ENCODE measurements around the gene SLC25A3.
"Not testable (repeated sequence)": the region's sequence is repeated elsewhere in the genome, so short reads cannot be mapped to it uniquely, and the experiment has no call there.

SLC25A3 gene

DNA sequence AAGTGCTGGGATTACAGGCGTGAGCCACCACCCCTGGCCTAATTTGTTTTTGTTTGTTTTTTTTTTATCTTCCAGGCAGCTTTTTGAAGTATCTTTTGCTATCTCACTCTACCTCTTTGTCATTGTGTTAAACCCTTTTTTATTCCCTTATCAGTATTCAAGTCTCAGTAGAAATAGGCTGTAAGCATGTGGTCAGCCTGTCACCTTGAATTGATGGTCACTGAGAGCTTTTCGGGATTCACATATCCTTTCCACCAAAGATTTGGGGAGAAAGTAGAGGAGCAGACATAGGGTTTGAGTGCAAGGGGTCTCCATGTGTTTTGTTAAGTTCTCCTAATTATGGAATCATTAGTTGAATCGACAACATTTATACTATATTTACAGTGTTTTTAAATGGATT is 41.7 kb upstream of the SLC25A3 start:
- Histone ChIP-seq H3K4me1 (no peaks in the 10 kb centered on the region), H3K36me3 (ENCODE audit: control insufficient read depth, insufficient read depth, low read length) (no peaks in the 10 kb centered on the region), H2AFZ (no peak overlapping the region), H3K79me2 (no peaks in the 10 kb centered on the region), H3K27me3 (ENCODE audit: control insufficient read depth, insufficient read depth, low read length) (no peaks in the 10 kb centered on the region), H3K9me3 (ENCODE audit: control insufficient read depth, low read length) (no peaks in the 10 kb centered on the region), H3K27ac (no peak overlapping the region), H3K4me3 (ENCODE audit: low read depth, low read length) (no peak overlapping the region), H3K4me2 (ENCODE audit: low read length) (no peak overlapping the region), H3K9ac (no peak overlapping the region)
- TF ChIP-seq, protein P1, sequence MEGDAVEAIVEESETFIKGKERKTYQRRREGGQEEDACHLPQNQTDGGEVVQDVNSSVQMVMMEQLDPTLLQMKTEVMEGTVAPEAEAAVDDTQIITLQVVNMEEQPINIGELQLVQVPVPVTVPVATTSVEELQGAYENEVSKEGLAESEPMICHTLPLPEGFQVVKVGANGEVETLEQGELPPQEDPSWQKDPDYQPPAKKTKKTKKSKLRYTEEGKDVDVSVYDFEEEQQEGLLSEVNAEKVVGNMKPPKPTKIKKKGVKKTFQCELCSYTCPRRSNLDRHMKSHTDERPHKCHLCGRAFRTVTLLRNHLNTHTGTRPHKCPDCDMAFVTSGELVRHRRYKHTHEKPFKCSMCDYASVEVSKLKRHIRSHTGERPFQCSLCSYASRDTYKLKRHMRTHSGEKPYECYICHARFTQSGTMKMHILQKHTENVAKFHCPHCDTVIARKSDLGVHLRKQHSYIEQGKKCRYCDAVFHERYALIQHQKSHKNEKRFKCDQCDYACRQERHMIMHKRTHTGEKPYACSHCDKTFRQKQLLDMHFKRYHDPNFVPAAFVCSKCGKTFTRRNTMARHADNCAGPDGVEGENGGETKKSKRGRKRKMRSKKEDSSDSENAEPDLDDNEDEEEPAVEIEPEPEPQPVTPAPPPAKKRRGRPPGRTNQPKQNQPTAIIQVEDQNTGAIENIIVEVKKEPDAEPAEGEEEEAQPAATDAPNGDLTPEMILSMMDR (IDR thresholded peaks at IDR 0.05), result no peak

- H3K79me2 ChIP-seq; H3K4me2 ChIP-seq (ENCODE audit: low read length); H3K36me3 ChIP-seq (ENCODE audit: control insufficient read depth, insufficient read depth, low read length); H3K9me3 ChIP-seq (ENCODE audit: control insufficient read depth, low read length); H3K4me3 ChIP-seq (ENCODE audit: low read depth, low read length); H3K4me1 ChIP-seq; H3K27me3 ChIP-seq (ENCODE audit: control insufficient read depth, insufficient read depth, low read length); H3K9ac ChIP-seq; H3K27ac ChIP-seq; H2AFZ ChIP-seq: not testable (repeated sequence)
Observed at GRCh38 chr12:98558097-98558496, 35.4 kb upstream of the SLC25A3 start.

GRCh38 chr12:98559666-98560065 is 33.8 kb upstream of the SLC25A3 start:
- Histone ChIP-seq H3K79me2 (no peaks in the 10 kb centered on the region), H3K4me2 (ENCODE audit: low read length) (no peak overlapping the region), H3K9me3 (ENCODE audit: control insufficient read depth, low read length) (no peaks in the 10 kb centered on the region), H3K4me1 (no peaks in the 10 kb centered on the region), H3K36me3 (ENCODE audit: control insufficient read depth, insufficient read depth, low read length) (no peaks in the 10 kb centered on the region), H2AFZ (no peak overlapping the region), H3K27me3 (ENCODE audit: control insufficient read depth, insufficient read depth, low read length) (no peaks in the 10 kb centered on the region), H3K27ac (no peak overlapping the region), H3K9ac (no peak overlapping the region), H3K4me3 (ENCODE audit: low read depth, low read length) (no peak overlapping the region)
- TF ChIP-seq, protein P1 (IDR thresholded peaks at IDR 0.05), result no peak

DNA sequence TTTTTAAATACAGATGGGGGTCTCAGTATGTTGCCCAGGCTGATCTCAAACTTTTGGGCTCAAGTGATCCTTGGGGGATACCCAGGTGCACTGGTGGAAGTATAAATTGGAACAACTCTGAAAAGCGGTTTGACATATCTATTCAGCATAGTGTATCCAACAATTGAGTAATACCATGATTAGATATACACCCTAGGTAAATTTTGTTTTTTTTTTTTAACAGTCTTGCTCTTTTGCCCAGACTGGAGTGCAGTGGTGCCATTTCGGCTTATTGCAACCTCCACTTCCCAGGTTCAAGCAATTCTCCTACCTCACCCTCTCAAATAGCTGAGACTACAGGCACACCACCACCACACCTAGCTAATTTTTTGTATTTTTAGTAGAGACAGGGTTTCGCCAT is 31.6 kb upstream of the SLC25A3 start:
- no peaks in the 10 kb centered on the region for H3K27me3 ChIP-seq (ENCODE audit: control insufficient read depth, insufficient read depth, low read length)
- H3K4me1 ChIP-seq, result no peaks in the 10 kb centered on the region
- TF ChIP-seq, protein P1 (IDR thresholded peaks at IDR 0.05), result no peak
- no peaks in the 10 kb centered on the region for H3K36me3 ChIP-seq (ENCODE audit: control insufficient read depth, insufficient read depth, low read length)
- no peaks in the 10 kb centered on the region for H3K9me3 ChIP-seq (ENCODE audit: control insufficient read depth, low read length)
- no peak overlapping the region for H3K4me3 ChIP-seq (ENCODE audit: low read depth, low read length)
- H3K27ac ChIP-seq, result no peak overlapping the region
- H3K79me2 ChIP-seq, result no peaks in the 10 kb centered on the region
- no peak overlapping the region for H3K9ac ChIP-seq
- H2AFZ ChIP-seq, result no peak overlapping the region
- H3K4me2 ChIP-seq (ENCODE audit: low read length), result no peak overlapping the region

- H3K9ac ChIP-seq, result no peak overlapping the region
- no peaks in the 10 kb centered on the region for H3K79me2 ChIP-seq
- H3K36me3 ChIP-seq (ENCODE audit: control insufficient read depth, insufficient read depth, low read length), result no peaks in the 10 kb centered on the region
Observed at GRCh38 chr12:98572010-98572409, 21.5 kb upstream of the SLC25A3 start.

More at GRCh38 chr12:98572010-98572409, 21.5 kb upstream of the SLC25A3 start:
- no peak overlapping the region for H3K4me2 ChIP-seq (ENCODE audit: low read length)
- H3K4me1 ChIP-seq, result no peaks in the 10 kb centered on the region
- no peak overlapping the region for H2AFZ ChIP-seq
- TF ChIP-seq, protein P1 (IDR thresholded peaks at IDR 0.05), result no peak
- no peak overlapping the region for H3K27ac ChIP-seq
- H3K9me3 ChIP-seq (ENCODE audit: control insufficient read depth, low read length), result no peaks in the 10 kb centered on the region
- H3K4me3 ChIP-seq (ENCODE audit: low read depth, low read length), result no peak overlapping the region
- H3K27me3 ChIP-seq (ENCODE audit: control insufficient read depth, insufficient read depth, low read length), result no peaks in the 10 kb centered on the region

Data from parathyroid adenoma (tissue), 2 donors.